Measurements from ENCODE around the gene SMARCB1. TPM values are rescaled to one million over a fixed set of nuclear protein-coding genes. Genes with fewer than 3 reads are reported as not detected.

SMARCB1 gene
- total RNA-seq (2021): 172 and 176 TPM in 2 replicates
- percentile 74 among the genes with signal in this experiment for Bru-seq, nascent RNA
- percentile 72 among the genes with signal in this experiment for BruChase-seq, experiment 1, labeled RNA remaining after a 2-hour chase
- percentile 82 among the genes with signal in this experiment for BruChase-seq, experiment 2, labeled RNA remaining after a 6-hour chase
- long read RNA-seq, full-length matches to known transcripts: 526 of 556 reads
- long read RNA-seq, partial matches to known transcripts: 5 of 556 reads
- long read RNA-seq, other reads (novel, unspliced or antisense): 25 of 556 reads

DNA sequence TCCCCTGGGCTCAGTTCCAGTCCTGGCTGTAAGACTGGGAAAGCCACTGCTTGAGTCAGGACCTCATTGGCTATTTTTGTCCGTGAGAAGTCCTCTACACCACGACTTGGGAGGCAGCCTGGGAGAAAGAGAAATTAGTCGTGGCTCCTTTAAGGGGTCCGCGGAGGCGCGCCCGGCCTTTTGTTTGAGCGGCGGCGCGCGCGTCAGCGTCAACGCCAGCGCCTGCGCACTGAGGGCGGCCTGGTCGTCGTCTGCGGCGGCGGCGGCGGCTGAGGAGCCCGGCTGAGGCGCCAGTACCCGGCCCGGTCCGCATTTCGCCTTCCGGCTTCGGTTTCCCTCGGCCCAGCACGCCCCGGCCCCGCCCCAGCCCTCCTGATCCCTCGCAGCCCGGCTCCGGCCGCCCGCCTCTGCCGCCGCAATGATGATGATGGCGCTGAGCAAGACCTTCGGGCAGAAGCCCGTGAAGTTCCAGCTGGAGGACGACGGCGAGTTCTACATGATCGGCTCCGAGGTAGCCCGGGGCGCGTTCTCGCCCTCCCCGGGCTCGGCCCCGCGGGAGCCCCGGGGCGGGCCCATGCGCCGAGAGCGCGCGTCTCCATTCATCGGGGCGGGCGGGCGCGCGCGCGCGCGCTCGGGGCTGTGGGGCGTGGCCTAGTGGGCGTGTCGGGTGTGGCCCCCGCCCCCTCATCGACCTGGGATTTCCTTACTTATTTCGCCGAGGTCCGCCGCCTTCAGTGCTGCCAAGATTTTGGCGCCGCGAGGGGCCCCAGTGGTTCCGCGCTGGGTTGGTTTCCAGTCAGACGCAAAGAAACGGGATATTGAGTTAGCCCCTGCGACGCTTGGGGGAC lies at the start of gene SMARCB1:
Gene SMARCB1 (plus strand): TSS at position 215 of the 848 bp plus-strand sequence. CDS start 204 bp downstream, at position 419.
- POLR2A ChIA-PET (ENCODE audit: low non-redundant PET): interaction anchor here (0.6 kb wide), 1 partner anchor 70 kb away, joined by 3 read pairs; no protein-coding TSS in a partner anchor
- TF ChIP-seq, protein P1, sequence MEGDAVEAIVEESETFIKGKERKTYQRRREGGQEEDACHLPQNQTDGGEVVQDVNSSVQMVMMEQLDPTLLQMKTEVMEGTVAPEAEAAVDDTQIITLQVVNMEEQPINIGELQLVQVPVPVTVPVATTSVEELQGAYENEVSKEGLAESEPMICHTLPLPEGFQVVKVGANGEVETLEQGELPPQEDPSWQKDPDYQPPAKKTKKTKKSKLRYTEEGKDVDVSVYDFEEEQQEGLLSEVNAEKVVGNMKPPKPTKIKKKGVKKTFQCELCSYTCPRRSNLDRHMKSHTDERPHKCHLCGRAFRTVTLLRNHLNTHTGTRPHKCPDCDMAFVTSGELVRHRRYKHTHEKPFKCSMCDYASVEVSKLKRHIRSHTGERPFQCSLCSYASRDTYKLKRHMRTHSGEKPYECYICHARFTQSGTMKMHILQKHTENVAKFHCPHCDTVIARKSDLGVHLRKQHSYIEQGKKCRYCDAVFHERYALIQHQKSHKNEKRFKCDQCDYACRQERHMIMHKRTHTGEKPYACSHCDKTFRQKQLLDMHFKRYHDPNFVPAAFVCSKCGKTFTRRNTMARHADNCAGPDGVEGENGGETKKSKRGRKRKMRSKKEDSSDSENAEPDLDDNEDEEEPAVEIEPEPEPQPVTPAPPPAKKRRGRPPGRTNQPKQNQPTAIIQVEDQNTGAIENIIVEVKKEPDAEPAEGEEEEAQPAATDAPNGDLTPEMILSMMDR (conservative IDR thresholded peaks at IDR 0.05; ENCODE audit: low read depth, low read length): no peak
- no peak for TF ChIP-seq EZH2 (IDR thresholded peaks at IDR 0.05; ENCODE audit: borderline replicate concordance, low read depth, low read length, poor library complexity, severe bottlenecking)
- intact Hi-C loops (cut with micrococcal nuclease; ENCODE audit: unreplicated experiment): no loop called here

DNA sequence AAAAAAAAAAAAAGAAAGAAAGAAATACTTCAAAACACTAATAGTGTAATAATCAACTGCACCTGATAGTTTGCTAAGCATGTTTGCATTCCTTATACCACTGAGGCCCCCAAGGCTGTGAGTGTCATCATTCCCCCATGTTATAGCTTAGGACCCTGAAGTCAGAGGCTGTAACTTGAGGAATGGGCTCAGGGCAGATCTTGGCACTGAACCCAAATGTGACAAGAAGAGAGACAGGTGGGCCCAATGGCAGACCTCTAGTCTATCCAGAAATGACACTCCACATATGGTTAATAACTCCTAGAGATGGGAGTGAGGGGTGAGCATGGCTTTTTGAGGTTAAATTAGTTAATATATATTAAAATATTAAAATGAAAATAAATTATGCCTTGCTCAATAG lies 49.1 kb upstream of the SMARCB1 start:
- CTCF ChIA-PET: interaction anchor here (0.7 kb wide), 1 partner anchor 111 kb away, joined by 4 read pairs; no protein-coding TSS in a partner anchor
- Histone ChIP-seq H3K4me1 (ENCODE audit: insufficient read depth, low read length, poor library complexity, severe bottlenecking) (no peaks in the 10 kb centered on the region), H3K27me3 (replicated peaks; ENCODE audit: insufficient read depth, low read depth, low read length, poor library complexity) (no peaks in the 10 kb centered on the region), H3K36me3 (ENCODE audit: insufficient read depth, low read length, poor library complexity, severe bottlenecking) (peaks cover 8% of the 10 kb centered on the region), H3K27ac (ENCODE audit: low read depth, low read length, poor library complexity, severe bottlenecking) (no peak overlapping the region), H3K4me3 (ENCODE audit: low read depth, low read length, poor library complexity, severe bottlenecking) (no peak overlapping the region), H3K9me3 (ENCODE audit: low read depth, low read length, poor library complexity, severe bottlenecking) (no peaks in the 10 kb centered on the region)
- POLR2A ChIA-PET (ENCODE audit: low non-redundant PET): no interaction called here
- DNase-seq (ENCODE audit: low spot score): no peak
- intact Hi-C loops (cut with micrococcal nuclease; ENCODE audit: unreplicated experiment): no loop called here
- TF ChIP-seq EZH2 (IDR thresholded peaks at IDR 0.05; ENCODE audit: borderline replicate concordance, low read depth, low read length, poor library complexity, severe bottlenecking): no peak
- TF ChIP-seq, protein P1 (conservative IDR thresholded peaks at IDR 0.05; ENCODE audit: low read depth, low read length): no peak
- BruUV-seq (replicated peaks): no TSS peak

More for the DNA sequence above, at the start of gene SMARCB1:
- peaks cover 7% of the 10 kb centered on the region for H3K36me3 ChIP-seq (ENCODE audit: insufficient read depth, low read length, poor library complexity, severe bottlenecking)
- peak within 1 kb of the TSS; percentile 92 for H3K4me3 ChIP-seq (ENCODE audit: low read depth, low read length, poor library complexity, severe bottlenecking)
- H3K4me1 ChIP-seq (ENCODE audit: insufficient read depth, low read length, poor library complexity, severe bottlenecking): peaks cover 11% of the 10 kb centered on the region
- CTCF ChIA-PET: no interaction called here
- H3K27ac ChIP-seq (ENCODE audit: low read depth, low read length, poor library complexity, severe bottlenecking): peak within 1 kb of the TSS; percentile 100
- DNase-seq (ENCODE audit: low spot score): peak; percentile 94
- H3K9me3 ChIP-seq (ENCODE audit: low read depth, low read length, poor library complexity, severe bottlenecking): no peaks in the 10 kb centered on the region
- BruUV-seq (replicated peaks): no TSS peak
- no peaks in the 10 kb centered on the region for H3K27me3 ChIP-seq (replicated peaks; ENCODE audit: insufficient read depth, low read depth, low read length, poor library complexity)

DNA sequence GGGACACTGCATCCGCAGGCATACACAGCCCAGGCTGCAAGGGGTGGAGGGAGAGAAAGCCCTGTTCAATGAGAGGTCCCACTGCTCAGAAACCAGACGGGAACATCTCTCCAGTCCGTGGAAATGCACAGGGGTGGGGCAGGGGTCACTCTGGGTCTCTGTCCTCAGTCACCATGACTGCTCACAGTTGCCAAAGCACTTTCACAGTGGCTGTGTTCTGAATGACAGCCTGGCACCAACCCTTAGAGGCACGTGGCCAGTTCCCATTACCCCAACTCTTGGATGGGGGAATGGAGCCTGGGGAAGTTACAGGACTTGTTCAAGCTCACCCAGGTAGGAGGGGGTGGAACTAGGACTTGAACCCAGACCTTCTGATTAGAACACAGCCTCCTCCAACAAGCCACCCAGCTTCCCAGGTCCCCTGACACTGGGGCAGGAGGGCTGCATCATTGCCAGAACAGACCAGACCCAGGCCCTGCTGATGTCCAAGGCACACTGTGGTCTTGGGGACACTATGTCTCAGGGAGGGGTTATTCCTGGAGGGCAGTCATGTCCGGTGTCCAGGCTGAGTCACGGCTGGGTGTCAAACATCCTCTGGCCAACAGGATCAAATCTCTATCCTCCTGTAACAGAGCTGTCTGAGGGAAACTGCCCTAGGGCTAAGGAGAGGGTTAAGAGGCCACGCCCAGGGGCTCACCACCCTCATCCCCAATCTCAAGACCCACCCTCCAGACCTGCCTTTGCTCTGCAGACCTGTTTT lies 44.1 kb upstream of the SMARCB1 start:
- DNase-seq (ENCODE audit: low spot score): no peak
- POLR2A ChIA-PET (ENCODE audit: low non-redundant PET): no interaction called here
- no peak for TF ChIP-seq EZH2 (IDR thresholded peaks at IDR 0.05; ENCODE audit: borderline replicate concordance, low read depth, low read length, poor library complexity, severe bottlenecking)
- TF ChIP-seq, protein P1 (conservative IDR thresholded peaks at IDR 0.05; ENCODE audit: low read depth, low read length): no peak
- intact Hi-C loops (cut with micrococcal nuclease; ENCODE audit: unreplicated experiment): no loop called here
- CTCF ChIA-PET: interaction anchor here (0.6 kb wide), 1 partner anchor 580 kb away, joined by 5 read pairs; no protein-coding TSS in a partner anchor
- H3K27ac ChIP-seq (ENCODE audit: low read depth, low read length, poor library complexity, severe bottlenecking): no peak overlapping the region
- no peak overlapping the region for H3K4me3 ChIP-seq (ENCODE audit: low read depth, low read length, poor library complexity, severe bottlenecking)
- peaks cover 34% of the 10 kb centered on the region for H3K36me3 ChIP-seq (ENCODE audit: insufficient read depth, low read length, poor library complexity, severe bottlenecking)
- no peaks in the 10 kb centered on the region for H3K27me3 ChIP-seq (replicated peaks; ENCODE audit: insufficient read depth, low read depth, low read length, poor library complexity)
- no peaks in the 10 kb centered on the region for H3K9me3 ChIP-seq (ENCODE audit: low read depth, low read length, poor library complexity, severe bottlenecking)
- no peaks in the 10 kb centered on the region for H3K4me1 ChIP-seq (ENCODE audit: insufficient read depth, low read length, poor library complexity, severe bottlenecking)
- no TSS peak for BruUV-seq (replicated peaks)
